Measurements from ENCODE around the gene C1orf159. TPM values are rescaled to one million over a fixed set of nuclear protein-coding genes. Genes with fewer than 3 reads are reported as not detected.

Gene C1orf159
- total RNA-seq, 1 donor from 2014 or later, result 31.8 TPM

DNA sequence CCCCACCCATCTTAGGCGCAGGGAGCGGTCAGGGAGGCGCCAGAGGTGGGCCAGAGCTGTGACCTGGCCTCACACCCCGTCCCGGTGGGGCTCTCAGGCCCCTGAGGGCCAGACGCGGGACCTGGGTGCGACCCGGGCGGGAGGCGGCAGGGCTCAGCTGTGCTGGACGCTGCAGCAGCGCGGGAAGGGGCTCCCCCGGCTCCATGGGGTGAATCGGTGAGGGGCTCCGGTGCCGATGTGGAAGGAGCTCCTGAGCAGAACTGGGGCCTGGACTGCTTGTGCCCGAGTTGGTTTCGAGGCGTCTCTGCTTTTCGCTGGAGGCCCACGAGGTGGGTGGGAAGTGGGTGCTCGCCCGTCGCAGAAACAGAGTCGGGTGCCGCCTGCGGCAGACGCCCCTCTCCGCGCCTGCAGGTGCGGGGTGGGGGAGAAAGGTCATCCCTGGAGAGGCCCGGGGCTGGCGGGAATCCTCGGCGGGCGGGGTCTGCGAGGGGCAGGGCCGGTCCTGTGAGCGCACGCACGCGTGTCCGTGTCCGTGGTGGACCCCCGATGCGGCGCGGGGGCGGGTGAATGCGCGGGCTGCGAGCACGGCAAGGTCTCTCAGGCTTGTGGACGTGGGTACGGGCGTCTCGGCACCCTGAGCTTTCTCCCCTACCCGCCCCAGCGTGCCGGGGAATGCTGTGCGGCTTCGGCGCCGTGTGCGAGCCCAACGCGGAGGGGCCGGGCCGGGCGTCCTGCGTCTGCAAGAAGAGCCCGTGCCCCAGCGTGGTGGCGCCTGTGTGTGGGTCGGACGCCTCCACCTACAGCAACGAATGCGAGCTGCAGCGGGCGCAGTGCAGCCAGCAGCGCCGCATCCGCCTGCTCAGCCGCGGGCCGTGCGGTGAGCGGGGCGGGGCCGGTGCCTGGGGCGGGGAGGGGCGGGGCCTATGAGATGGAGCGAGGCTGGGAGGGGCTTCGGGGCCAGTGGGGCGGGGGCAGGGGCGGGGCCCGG is 75.6 kb downstream of the C1orf159 start:
- Mint-ChIP-seq H3K4me1 (peaks cover 15% of the 10 kb centered on the region), H3K27me3 (ENCODE audit: low read depth) (peaks cover 23% of the 10 kb centered on the region), H3K36me3 (peaks cover 20% of the 10 kb centered on the region), H3K9me3 (no peaks in the 10 kb centered on the region), H3K27ac (no peak overlapping the region), H3K4me3 (peak overlapping the region; percentile 49)
- TF ChIP-seq, protein P1, sequence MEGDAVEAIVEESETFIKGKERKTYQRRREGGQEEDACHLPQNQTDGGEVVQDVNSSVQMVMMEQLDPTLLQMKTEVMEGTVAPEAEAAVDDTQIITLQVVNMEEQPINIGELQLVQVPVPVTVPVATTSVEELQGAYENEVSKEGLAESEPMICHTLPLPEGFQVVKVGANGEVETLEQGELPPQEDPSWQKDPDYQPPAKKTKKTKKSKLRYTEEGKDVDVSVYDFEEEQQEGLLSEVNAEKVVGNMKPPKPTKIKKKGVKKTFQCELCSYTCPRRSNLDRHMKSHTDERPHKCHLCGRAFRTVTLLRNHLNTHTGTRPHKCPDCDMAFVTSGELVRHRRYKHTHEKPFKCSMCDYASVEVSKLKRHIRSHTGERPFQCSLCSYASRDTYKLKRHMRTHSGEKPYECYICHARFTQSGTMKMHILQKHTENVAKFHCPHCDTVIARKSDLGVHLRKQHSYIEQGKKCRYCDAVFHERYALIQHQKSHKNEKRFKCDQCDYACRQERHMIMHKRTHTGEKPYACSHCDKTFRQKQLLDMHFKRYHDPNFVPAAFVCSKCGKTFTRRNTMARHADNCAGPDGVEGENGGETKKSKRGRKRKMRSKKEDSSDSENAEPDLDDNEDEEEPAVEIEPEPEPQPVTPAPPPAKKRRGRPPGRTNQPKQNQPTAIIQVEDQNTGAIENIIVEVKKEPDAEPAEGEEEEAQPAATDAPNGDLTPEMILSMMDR (IDR thresholded peaks at IDR 0.05; ENCODE audit: unreplicated experiment), result no peak
- peak; percentile 72 to 76 for DNase-seq (ENCODE audit: low spot score in 2 of 2, unreplicated experiment in 2 of 2)

DNA sequence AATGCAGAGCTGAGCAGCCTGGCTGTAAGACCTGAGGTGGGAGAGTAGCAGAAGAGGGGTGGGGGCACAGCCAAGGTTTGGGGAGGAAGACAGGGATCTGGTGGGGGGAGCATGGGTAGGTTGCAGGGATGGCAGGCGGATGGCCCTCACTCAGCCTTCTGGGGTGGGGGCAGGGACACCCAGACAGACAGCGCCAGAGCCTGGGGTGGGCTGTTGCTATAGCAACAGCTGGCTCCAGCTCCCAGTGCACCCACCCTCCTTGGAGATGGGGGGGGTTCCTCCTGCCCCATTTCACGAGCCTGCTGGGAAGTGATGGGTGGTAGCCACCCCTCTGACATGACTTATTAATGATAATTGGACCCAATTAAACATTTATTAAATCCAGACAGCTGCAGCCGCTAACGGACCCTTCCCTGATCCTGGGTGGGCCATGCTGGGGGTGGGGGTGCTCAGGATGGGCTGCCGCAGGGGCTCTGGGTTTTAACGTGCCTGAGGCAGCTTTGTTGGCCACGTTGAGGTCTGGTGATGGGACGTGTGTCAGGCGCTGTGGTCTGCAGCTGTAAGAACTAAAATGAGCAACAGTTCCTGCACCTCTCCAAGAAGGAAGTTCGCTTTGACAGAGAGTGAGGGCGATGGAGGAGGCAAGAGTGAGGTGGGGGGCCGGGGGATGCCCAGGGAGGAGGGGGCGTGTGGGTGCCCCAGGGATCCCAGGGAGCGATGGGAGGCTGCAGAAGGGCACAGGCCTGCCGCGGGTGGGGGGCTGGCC is 76.6 kb downstream of the C1orf159 start:
- H3K36me3 Mint-ChIP-seq, result peaks cover 14% of the 10 kb centered on the region
- DNase-seq (ENCODE audit: low spot score in 2 of 2, unreplicated experiment in 2 of 2), result no peak
- peak overlapping the region; percentile 49 for H3K4me3 Mint-ChIP-seq
- H3K9me3 Mint-ChIP-seq, result no peaks in the 10 kb centered on the region
- TF ChIP-seq, protein P1 (IDR thresholded peaks at IDR 0.05; ENCODE audit: unreplicated experiment), result no peak
- peaks cover 27% of the 10 kb centered on the region for H3K27me3 Mint-ChIP-seq (ENCODE audit: low read depth)
- peaks cover 15% of the 10 kb centered on the region for H3K4me1 Mint-ChIP-seq
- no peak overlapping the region for H3K27ac Mint-ChIP-seq

DNA sequence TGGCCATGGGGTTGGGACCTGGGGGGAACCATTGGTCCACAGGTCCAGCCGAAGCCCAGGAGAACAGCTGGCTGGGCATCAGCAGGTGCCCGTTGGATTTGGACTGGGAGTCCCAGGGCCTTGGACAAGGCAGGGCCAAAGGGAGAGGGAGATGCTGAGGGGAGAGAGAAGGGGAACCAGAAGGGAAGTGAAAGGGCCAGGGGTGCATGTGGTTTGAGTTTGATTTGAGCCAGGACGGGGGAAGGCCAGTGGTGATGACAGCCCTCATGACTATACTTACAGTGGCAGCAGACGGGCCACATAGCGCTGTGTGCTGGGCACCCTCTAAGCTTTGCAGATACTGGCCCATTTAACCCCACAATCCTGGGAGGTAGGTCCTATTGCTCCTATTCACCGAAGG is 77.2 kb downstream of the C1orf159 start:
- Mint-ChIP-seq H3K27me3 (ENCODE audit: low read depth) (peaks cover 27% of the 10 kb centered on the region), H3K36me3 (peaks cover 14% of the 10 kb centered on the region), H3K9me3 (no peaks in the 10 kb centered on the region), H3K4me1 (peaks cover 15% of the 10 kb centered on the region), H3K4me3 (peak overlapping the region; percentile 22), H3K27ac (peak overlapping the region; percentile 56)
- TF ChIP-seq, protein P1 (IDR thresholded peaks at IDR 0.05; ENCODE audit: unreplicated experiment), result no peak
- DNase-seq (ENCODE audit: low spot score in 2 of 2, unreplicated experiment in 2 of 2), result no peak

DNA sequence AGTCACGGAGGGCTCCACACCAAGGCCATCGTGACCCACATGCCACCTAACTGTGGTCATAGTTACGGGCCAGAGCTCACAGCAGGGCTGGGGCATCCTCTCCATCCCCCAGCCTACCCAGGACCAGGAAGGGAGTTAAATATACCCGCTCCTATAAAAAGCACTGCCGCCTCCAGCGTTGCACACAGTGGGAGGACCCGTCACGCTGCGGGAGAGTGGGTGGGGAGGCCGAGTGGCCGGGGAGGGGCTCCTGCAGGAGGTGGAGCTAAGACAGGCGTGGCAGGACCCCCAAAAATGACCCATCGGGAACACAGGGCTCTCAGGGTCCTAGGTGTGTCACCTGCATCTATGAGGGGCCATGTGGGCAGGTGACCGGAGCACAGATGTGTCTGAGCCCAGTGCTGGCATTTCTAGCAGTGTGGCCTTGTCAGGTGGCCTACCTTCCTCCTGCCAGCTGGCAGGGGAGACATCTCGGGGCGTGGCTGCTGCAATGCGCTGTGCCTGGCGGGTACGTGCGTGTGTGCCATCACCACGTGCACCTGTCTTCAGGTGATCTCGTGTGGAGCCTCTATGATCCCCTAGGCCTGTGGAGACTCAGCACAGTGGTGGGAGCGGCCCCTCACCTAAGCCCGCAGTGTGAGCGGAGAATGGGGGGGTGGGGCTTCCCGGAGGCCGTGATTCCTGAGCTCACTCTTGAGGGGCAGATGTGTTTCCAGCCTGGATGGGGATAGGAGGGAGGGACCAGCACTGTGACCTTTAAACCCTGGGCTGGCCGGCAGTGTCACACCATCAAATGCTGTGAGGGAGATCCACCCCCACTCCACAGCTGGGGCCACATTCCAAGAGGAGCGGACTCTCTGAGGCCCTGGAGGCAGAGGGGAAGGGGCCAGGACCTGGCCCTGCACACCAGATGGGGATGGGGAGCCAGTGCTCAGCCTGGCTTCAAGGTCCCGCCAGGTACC is 78.2 kb downstream of the C1orf159 start:
- DNase-seq (ENCODE audit: low spot score in 2 of 2, unreplicated experiment in 2 of 2), result no peak
- Mint-ChIP-seq H3K27ac (no peak overlapping the region), H3K9me3 (no peaks in the 10 kb centered on the region), H3K27me3 (ENCODE audit: low read depth) (peaks cover 27% of the 10 kb centered on the region), H3K4me1 (peaks cover 15% of the 10 kb centered on the region), H3K4me3 (no peak overlapping the region), H3K36me3 (peaks cover 10% of the 10 kb centered on the region)
- TF ChIP-seq, protein P1 (IDR thresholded peaks at IDR 0.05; ENCODE audit: unreplicated experiment), result no peak
